Neuronal stem cell (in vitro differentiated cells): ENCODE results near the gene PLA2G5.

Experiments
- DNase-seq: peaks from one replicate; pipeline ENCODE4 v3.0.0-alpha.2; 2013; ENCODE audit warnings: low spot score
- H2AFZ ChIP-seq: one replicate; pipeline ENCODE4 v1.6.1; 2013; ENCODE audit warnings: mild to moderate bottlenecking, low read length, inconsistent platforms
- H2AK5ac ChIP-seq: 2 replicates; pipeline ENCODE4 v1.6.1; 2013; ENCODE audit warnings: low read depth, mild to moderate bottlenecking, inconsistent platforms, low read length, moderate library complexity, mixed read lengths
- H2BK120ac ChIP-seq: 2 replicates; pipeline ENCODE4 v1.6.1; 2013; ENCODE audit warnings: low read depth, mild to moderate bottlenecking, inconsistent platforms, low read length, moderate library complexity, mixed read lengths
- H2BK12ac ChIP-seq: one replicate; pipeline ENCODE4 v1.6.1; 2013; ENCODE audit warnings: low read length, inconsistent platforms
- H2BK15ac ChIP-seq: 2 replicates; pipeline ENCODE4 v1.6.1; 2013; ENCODE audit warnings: mild to moderate bottlenecking, low read length, inconsistent platforms, mixed read lengths
- H2BK5ac ChIP-seq: one replicate; pipeline ENCODE4 v1.6.1; 2013; ENCODE audit warnings: inconsistent platforms, mild to moderate bottlenecking, low read length, moderate library complexity
- H3K14ac ChIP-seq: one replicate; pipeline ENCODE4 v1.6.1; 2013; ENCODE audit warnings: low read length, inconsistent platforms
- H3K18ac ChIP-seq: 2 replicates; pipeline ENCODE4 v1.6.1; 2013; ENCODE audit warnings: low read length, inconsistent platforms
- H3K23ac ChIP-seq: 2 replicates; pipeline ENCODE4 v1.6.1; 2013; ENCODE audit warnings: low read depth, mild to moderate bottlenecking, mixed read lengths, low read length, inconsistent platforms; ENCODE audit not compliant: poor library complexity
- H3K27ac ChIP-seq: replicated peaks from 3 replicates; pipeline ENCODE4 v1.5.1; 2013; ENCODE audit warnings: low read length, inconsistent platforms
- H3K27me3 ChIP-seq, 3 experiments: 2 replicates each; pipeline ENCODE4 v1.6.1; 2013; ENCODE audit warnings: low read length in 3 of 3, mild to moderate bottlenecking in 2 of 3, inconsistent platforms in 1 of 3, low read depth in 1 of 3, mixed read lengths in 1 of 3, moderate library complexity in 1 of 3; ENCODE audit not compliant: control insufficient read depth in 3 of 3, insufficient read depth in 3 of 3
- H3K36me3 ChIP-seq, 2 donors: replicated peaks in 1 of 2; 2 replicates each; pipeline ENCODE4 v1.6.1; 2013; ENCODE audit warnings: low read length in 2 of 2; ENCODE audit not compliant: control insufficient read depth in 2 of 2, insufficient read depth in 2 of 2
- H3K4ac ChIP-seq: 2 replicates; pipeline ENCODE4 v1.6.1; 2013; ENCODE audit warnings: inconsistent platforms, mild to moderate bottlenecking, low read length, moderate library complexity
- H3K4me1 ChIP-seq, 2 donors: 1 replicate in 1 of 2; 2 replicates in 1 of 2; pipeline ENCODE4 v1.6.1; 2013; ENCODE audit warnings: low read length in 2 of 2, low read depth in 1 of 2; ENCODE audit not compliant: control insufficient read depth in 2 of 2, insufficient read depth in 1 of 2
- H3K4me2 ChIP-seq: one replicate; pipeline ENCODE4 v1.6.1; 2013; ENCODE audit warnings: mild to moderate bottlenecking, low read length, inconsistent platforms; ENCODE audit not compliant: insufficient read depth, poor library complexity, severe bottlenecking
- H3K4me3 ChIP-seq, 2 donors: 2 replicates each; pipeline ENCODE4 v1.5.1; 2013; ENCODE audit warnings: low read length in 2 of 2, mild to moderate bottlenecking in 2 of 2, inconsistent platforms in 1 of 2, moderate library complexity in 1 of 2
- H3K79me1 ChIP-seq: one replicate; pipeline ENCODE4 v1.6.1; 2013; ENCODE audit warnings: low read depth, mild to moderate bottlenecking, inconsistent platforms, low read length, moderate library complexity
- H3K9ac ChIP-seq: one replicate; pipeline ENCODE4 v1.6.1; 2013; ENCODE audit warnings: mild to moderate bottlenecking, low read depth, low read length, inconsistent platforms; ENCODE audit not compliant: poor library complexity
- H3K9me3 ChIP-seq, 2 donors: replicated peaks in 1 of 2; 2 replicates each; pipeline versions ENCODE3 to v1.6.1; 2013; ENCODE audit warnings: low read length in 2 of 2, mild to moderate bottlenecking in 2 of 2, inconsistent platforms in 1 of 2, low read depth in 1 of 2, mixed read lengths in 1 of 2, moderate library complexity in 1 of 2; ENCODE audit not compliant: control insufficient read depth in 2 of 2, insufficient read depth in 1 of 2
- H4K8ac ChIP-seq: one replicate; pipeline ENCODE4 v1.6.1; 2013; ENCODE audit warnings: low read depth, mild to moderate bottlenecking, inconsistent platforms, low read length, moderate library complexity
- H4K91ac ChIP-seq: one replicate; pipeline ENCODE4 v1.6.1; 2013; ENCODE audit warnings: low read length, low read depth, mild to moderate bottlenecking, inconsistent platforms; ENCODE audit not compliant: poor library complexity
- WGBS, 2 donors: extraction: QIAGEN DNeasy Blood & Tissue Kit; methylation state at CpG; one replicate each; pipeline ENCODE4 v1.1.7; 2013; ENCODE audit warnings: missing lambda C conversion rate in 2 of 2, mixed read lengths in 1 of 2; ENCODE audit not compliant: insufficient read length in 2 of 2, insufficient replicate concordance in 1 of 2; ENCODE audit errors: extremely low coverage in 2 of 2; 5-methylcytosine and 5-hydroxymethylcytosine counted together

Gene PLA2G5

DNA sequence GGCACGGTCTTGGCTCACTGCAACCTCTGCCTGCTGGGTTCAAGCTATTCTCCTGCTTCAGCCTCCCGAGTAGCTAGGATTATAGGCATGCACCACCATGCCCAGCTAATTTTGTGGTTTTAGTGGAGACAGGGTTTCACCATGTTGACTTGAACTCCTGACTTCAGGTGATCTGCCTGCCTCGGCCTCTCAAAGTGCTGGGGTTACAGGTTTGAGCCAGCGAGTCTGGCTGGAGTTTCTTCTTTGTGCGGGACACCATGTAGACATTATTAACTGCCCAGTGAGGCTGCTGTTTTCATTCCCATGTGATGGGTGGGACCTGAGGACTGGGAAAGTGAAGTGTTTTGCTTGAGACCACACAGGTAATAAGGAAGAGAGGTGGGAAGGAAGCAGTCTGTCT lies 23.3 kb downstream of the PLA2G5 start:
- H3K4me2 ChIP-seq: no peak overlapping the region
- no peak overlapping the region for H3K4ac ChIP-seq
- no peak overlapping the region for H2AK5ac ChIP-seq
- no peaks in the 10 kb centered on the region for H3K4me1 ChIP-seq
- H3K36me3 ChIP-seq: no peaks in the 10 kb centered on the region
- H3K9ac ChIP-seq: no peak overlapping the region
- H2BK12ac ChIP-seq: no peak overlapping the region
- peaks cover 0 to 15% of the 10 kb centered on the region in 2 donors for H3K9me3 ChIP-seq
- H3K27me3 ChIP-seq: peaks cover 0 to 10% (median 0%) of the 10 kb centered on the region in 3 experiments
- H3K27ac ChIP-seq: no peak overlapping the region
- no peak overlapping the region for H2BK5ac ChIP-seq
- H4K91ac ChIP-seq: no peak overlapping the region
- WGBS, 2 donors: no CpG with 5 or more reads among the region's 5 CpGs
- no peaks in the 10 kb centered on the region for H3K79me1 ChIP-seq
- no peak overlapping the region for H2BK15ac ChIP-seq
- H2BK120ac ChIP-seq: no peak overlapping the region
- H3K4me3 ChIP-seq: no peak overlapping the region
- DNase-seq: no peak
- H2AFZ ChIP-seq: no peak overlapping the region
- H3K23ac ChIP-seq: no peak overlapping the region
- no peak overlapping the region for H3K14ac ChIP-seq
- no peak overlapping the region for H4K8ac ChIP-seq
- H3K18ac ChIP-seq: no peak overlapping the region

DNA sequence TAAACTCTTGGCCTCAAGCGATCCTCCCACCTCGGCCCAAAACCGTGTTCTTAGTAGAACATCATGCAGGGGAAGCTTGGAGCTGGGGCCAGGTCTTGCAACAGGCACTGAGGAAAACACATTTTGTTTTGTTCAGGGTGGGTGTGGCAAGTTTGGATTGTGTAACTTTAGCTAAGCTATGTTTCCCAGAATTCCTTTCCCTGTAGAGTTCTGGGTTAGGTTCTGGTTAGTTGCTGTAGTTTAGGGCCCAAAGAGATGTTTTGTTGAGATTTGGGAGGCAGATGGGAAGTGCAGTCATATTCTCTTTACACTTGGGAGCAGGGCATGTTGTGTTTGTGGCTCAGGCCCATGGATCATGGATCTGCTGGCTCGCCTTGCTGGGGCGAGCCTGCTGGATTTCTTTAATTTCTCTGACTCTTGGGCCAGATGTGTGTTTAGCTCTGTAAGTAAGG lies 24.0 kb downstream of the PLA2G5 start:
- H3K9ac ChIP-seq: no peak overlapping the region
- no peak overlapping the region for H2BK12ac ChIP-seq
- H3K27me3 ChIP-seq: peaks cover 0 to 10% (median 0%) of the 10 kb centered on the region in 3 experiments
- H3K4me2 ChIP-seq: no peak overlapping the region
- H3K14ac ChIP-seq: no peak overlapping the region
- H3K79me1 ChIP-seq: no peaks in the 10 kb centered on the region
- peaks cover 0 to 15% of the 10 kb centered on the region in 2 donors for H3K9me3 ChIP-seq
- no peak overlapping the region for H3K4me3 ChIP-seq
- no peak overlapping the region for H4K91ac ChIP-seq
- no peak overlapping the region for H3K4ac ChIP-seq
- no peak overlapping the region for H3K23ac ChIP-seq
- no peaks in the 10 kb centered on the region for H3K36me3 ChIP-seq
- no peak overlapping the region for H3K27ac ChIP-seq
- H3K18ac ChIP-seq: no peak overlapping the region
- H2BK15ac ChIP-seq: no peak overlapping the region
- no peaks in the 10 kb centered on the region for H3K4me1 ChIP-seq
- no peak overlapping the region for H2BK5ac ChIP-seq
- no peak overlapping the region for H4K8ac ChIP-seq
- no CpG with 5 or more reads among the region's 5 CpGs for WGBS, 2 donors
- H2AFZ ChIP-seq: no peak overlapping the region
- H2AK5ac ChIP-seq: no peak overlapping the region
- DNase-seq: no peak
- H2BK120ac ChIP-seq: no peak overlapping the region

DNA sequence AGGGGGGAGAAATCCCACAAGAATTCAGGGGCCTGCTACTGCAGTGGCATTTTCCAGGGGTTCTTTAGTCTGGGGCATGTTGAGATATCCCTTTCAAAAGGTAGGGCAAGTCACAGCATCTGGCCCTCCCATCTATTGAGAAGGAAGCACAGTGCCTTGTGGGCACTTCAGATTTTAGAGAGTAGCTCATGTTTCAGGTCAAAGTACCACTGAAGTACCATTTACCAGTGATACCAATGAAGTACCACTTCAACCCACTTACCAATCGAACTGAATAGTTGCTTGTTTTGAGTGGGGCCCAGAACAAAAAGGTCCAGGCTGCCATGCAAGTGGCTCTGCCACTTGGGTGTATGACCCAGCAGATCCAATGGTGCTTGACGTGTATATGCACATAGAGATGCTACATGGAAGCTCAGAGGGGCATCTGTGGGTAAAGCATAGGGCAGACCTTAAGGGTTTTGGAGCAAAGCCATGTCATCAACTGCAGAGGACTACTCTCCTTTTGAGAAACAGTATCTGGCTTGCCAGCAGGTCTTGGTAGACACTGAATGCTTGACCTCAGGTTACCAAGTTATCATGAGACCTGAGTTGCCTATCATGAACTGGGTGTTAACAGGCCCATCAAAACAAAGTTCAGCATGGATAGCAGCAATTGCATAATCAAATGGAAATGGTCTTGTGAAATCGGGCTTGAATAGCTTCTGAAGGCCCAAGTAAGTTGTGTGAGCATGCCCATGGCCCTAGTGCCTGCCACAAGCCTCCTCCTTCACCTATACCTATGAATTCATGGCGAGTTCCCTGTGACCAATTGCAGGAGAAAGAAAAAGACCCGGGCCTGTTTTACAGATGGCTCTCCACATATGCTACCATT lies 25.8 kb downstream of the PLA2G5 start:
- Histone ChIP-seq H3K27ac (no peak overlapping the region), H4K91ac (no peak overlapping the region), H3K23ac (no peak overlapping the region), H2AK5ac (no peak overlapping the region), H2BK5ac (no peak overlapping the region), H3K4me1 (no peaks in the 10 kb centered on the region), H3K4me3 (no peak overlapping the region), H3K9ac (no peak overlapping the region), H2BK12ac (no peak overlapping the region), H2AFZ (no peak overlapping the region), H2BK15ac (no peak overlapping the region), H3K9me3 (peaks cover 0 to 15% of the 10 kb centered on the region in 2 donors), H3K27me3 (peaks cover 0 to 10% (median 0%) of the 10 kb centered on the region in 3 experiments), H3K36me3 (no peaks in the 10 kb centered on the region), H4K8ac (no peak overlapping the region), H3K4me2 (no peak overlapping the region), H3K79me1 (no peaks in the 10 kb centered on the region), H3K4ac (no peak overlapping the region), H2BK120ac (no peak overlapping the region), H3K18ac (no peak overlapping the region), H3K14ac (no peak overlapping the region)
- no peak for DNase-seq
- WGBS, 2 donors: no CpG with 5 or more reads among the region's 5 CpGs

DNA sequence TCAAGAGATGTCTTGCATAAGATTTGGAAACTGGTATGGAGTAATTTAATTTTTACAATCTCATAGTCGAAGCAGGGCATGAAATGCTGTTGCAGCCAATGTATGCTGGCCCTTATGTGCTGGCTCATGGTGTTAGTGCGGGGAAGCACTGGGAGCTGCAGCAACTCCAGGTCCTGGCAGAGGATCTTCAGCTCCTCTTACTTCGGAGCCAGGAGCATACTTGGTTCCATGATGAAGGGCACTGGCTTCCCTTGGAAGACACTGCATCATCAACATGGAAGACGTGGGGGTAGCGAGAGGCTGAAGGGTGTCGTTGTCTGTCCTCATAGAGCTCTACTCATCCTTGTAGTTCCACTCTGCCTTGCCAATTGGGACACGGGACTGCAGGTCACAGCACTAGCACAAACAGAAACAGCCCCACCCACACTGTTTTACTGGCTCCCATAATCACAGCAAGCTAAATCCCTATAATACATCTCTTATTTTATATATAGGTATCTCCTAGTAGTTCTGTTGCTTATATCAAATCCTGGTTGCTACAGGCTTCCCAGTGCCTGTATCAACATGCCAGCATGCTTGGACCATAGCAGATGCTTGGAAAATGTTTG lies 26.9 kb downstream of the PLA2G5 start:
- H3K27me3 ChIP-seq: peaks cover 0 to 8% (median 0%) of the 10 kb centered on the region in 3 experiments
- no CpG with 5 or more reads among the region's 7 CpGs for WGBS, 2 donors

More for the DNA sequence above, 26.9 kb downstream of the PLA2G5 start:
- H2BK5ac ChIP-seq: no peak overlapping the region
- H3K9ac ChIP-seq: no peak overlapping the region
- no peaks in the 10 kb centered on the region for H3K36me3 ChIP-seq
- no peak overlapping the region for H3K27ac ChIP-seq
- H3K9me3 ChIP-seq: peaks cover 0 to 15% of the 10 kb centered on the region in 2 donors
- no peak for DNase-seq
- no peak overlapping the region for H3K4me2 ChIP-seq
- H3K79me1 ChIP-seq: no peaks in the 10 kb centered on the region
- no peak overlapping the region for H2AK5ac ChIP-seq
- H3K23ac ChIP-seq: no peak overlapping the region
- no peak overlapping the region for H4K91ac ChIP-seq
- H2AFZ ChIP-seq: no peak overlapping the region
- no peak overlapping the region for H2BK120ac ChIP-seq
- no peaks in the 10 kb centered on the region for H3K4me1 ChIP-seq
- no peak overlapping the region for H2BK12ac ChIP-seq
- H3K14ac ChIP-seq: no peak overlapping the region
- no peak overlapping the region for H3K4me3 ChIP-seq
- H3K4ac ChIP-seq: no peak overlapping the region
- no peak overlapping the region for H3K18ac ChIP-seq
- H2BK15ac ChIP-seq: no peak overlapping the region
- no peak overlapping the region for H4K8ac ChIP-seq
